ENCODE data around the gene CISH.

The CISH gene

DNA sequence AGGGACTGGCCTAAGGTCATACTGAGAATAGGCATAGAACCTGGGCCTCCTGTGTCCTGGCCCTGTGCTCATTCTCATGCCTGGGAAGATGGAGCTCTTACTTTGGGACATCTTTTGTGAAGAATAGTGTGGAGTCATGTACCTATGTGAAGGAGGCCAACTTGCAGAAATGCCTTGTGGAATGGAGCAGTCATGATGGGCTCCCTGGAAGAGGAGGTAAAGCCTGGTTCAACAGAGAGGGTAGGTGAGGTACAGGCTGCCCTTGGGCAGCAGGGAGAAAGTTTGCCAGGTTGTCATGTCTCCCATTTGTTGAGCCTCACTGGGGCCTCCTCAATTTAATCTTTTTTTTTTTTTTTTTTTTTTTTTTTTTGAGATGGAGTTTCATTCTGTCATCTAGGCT, 23.5 kb upstream of the CISH start (continued):
- TF ChIP-seq, protein P1, sequence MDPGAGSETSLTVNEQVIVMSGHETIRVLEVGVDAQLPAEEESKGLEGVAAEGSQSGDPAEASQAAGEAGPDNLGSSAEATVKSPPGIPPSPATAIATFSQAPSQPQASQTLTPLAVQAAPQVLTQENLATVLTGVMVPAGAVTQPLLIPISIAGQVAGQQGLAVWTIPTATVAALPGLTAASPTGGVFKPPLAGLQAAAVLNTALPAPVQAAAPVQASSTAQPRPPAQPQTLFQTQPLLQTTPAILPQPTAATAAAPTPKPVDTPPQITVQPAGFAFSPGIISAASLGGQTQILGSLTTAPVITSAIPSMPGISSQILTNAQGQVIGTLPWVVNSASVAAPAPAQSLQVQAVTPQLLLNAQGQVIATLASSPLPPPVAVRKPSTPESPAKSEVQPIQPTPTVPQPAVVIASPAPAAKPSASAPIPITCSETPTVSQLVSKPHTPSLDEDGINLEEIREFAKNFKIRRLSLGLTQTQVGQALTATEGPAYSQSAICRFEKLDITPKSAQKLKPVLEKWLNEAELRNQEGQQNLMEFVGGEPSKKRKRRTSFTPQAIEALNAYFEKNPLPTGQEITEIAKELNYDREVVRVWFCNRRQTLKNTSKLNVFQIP (CRISPR knock-in tag; IDR thresholded peaks at IDR 0.05; ENCODE audit: borderline replicate concordance, low read depth), result no peak
- no peak for TF ChIP-seq ZNF8 (CRISPR knock-in tag; IDR thresholded peaks at IDR 0.05)
- TF ChIP-seq ISL1 (CRISPR knock-in tag; IDR thresholded peaks at IDR 0.05), result no peak
- no peak for TF ChIP-seq SNAI2 (CRISPR knock-in tag; IDR thresholded peaks at IDR 0.05)
- TF ChIP-seq TCF4 (CRISPR knock-in tag; IDR thresholded peaks at IDR 0.05; ENCODE audit: borderline replicate concordance), result no peak
- TF ChIP-seq ZNF565 (CRISPR knock-in tag; conservative IDR thresholded peaks at IDR 0.05; ENCODE audit: low read depth), result no peak
- TF ChIP-seq BACH2 (CRISPR knock-in tag; IDR thresholded peaks at IDR 0.05; ENCODE audit: borderline replicate concordance), result no peak

DNA sequence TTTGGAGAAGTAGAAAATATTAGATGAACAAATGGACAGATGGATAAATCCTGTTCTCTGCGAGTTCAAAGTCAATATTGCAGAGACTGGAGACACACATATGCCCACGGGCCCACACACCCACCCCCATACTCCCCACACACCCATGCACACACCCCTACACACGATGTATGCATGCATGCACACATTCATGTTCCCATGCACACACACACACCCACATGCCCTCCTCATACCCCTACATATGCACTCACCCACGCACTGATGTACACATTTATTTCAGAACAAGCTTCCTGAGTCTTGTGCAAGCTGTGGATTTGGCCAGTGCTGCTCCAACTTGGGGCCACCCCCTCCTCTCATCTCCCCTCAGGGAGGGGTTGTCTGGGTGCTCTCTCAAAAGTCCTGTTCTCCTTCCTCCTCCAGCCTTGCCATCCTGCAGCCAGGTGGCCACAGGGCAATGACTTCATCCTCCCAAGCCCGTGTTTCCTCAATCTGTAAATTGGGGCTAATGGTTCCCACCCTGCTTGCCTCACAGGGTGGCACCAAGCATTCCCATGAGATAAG, 21.7 kb upstream of the CISH start:
- no peak for ATAC-seq
- TF ChIP-seq BACH2 (CRISPR knock-in tag; IDR thresholded peaks at IDR 0.05; ENCODE audit: borderline replicate concordance) (no peak), ZFP30 (CRISPR knock-in tag; IDR thresholded peaks at IDR 0.05) (no peak), CSDC2 (CRISPR knock-in tag; IDR thresholded peaks at IDR 0.05) (no peak), ESRRG (CRISPR knock-in tag; IDR thresholded peaks at IDR 0.05) (no peak), ZNF8 (CRISPR knock-in tag; IDR thresholded peaks at IDR 0.05) (no peak)

DNA sequence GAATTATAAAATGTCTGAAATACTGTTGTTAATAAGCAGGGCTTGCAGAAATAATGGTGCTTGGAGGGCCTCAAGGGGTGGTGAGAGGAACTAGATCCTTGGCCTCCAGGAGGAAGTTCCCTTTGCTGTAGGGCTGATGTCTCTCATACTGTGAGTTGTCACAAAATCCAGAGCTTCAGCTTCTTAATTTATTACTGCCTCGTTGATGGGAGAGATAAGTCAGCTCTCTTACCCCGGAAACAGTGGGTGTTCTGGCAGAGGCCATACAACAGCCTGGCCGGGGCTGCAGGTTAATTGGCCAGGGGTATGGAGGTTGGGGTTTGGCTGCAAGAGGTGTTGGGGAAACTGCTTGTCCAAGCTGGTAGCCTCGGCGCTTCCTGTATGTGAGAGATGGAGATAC, 20.9 kb upstream of the CISH start:
- peak; percentile 8; the same call in 1 of the 3 replicates for ATAC-seq
- TF ChIP-seq ZNF70 (CRISPR knock-in tag; IDR thresholded peaks at IDR 0.05), result no peak
- TF ChIP-seq SNAI2 (CRISPR knock-in tag; IDR thresholded peaks at IDR 0.05), result 0 out of 2 replicates have a peak, but pooled peaks have one; percentile 48
- TF ChIP-seq TCF4 (CRISPR knock-in tag; IDR thresholded peaks at IDR 0.05; ENCODE audit: borderline replicate concordance), result peak; percentile 32; the same call in 1 of the 2 replicates

GRCh38 chr3:50630877-50631276, 19.3 kb upstream of the CISH start:
- ATAC-seq, result no peak; the same call in 2 of the 3 replicates
- TF ChIP-seq SNAI2 (CRISPR knock-in tag; IDR thresholded peaks at IDR 0.05), result no peak

GRCh38 chr3:50630394-50630793, 18.8 kb upstream of the CISH start:
- ATAC-seq, result no peak
- no peak for TF ChIP-seq TCF4 (CRISPR knock-in tag; IDR thresholded peaks at IDR 0.05; ENCODE audit: borderline replicate concordance)
- no peak for TF ChIP-seq RARB (CRISPR knock-in tag; IDR thresholded peaks at IDR 0.05)
- no peak for TF ChIP-seq CREB5 (CRISPR knock-in tag; IDR thresholded peaks at IDR 0.05; ENCODE audit: low read depth)
- TF ChIP-seq ZNF70 (CRISPR knock-in tag; IDR thresholded peaks at IDR 0.05), result no peak
- TF ChIP-seq OSR1 (CRISPR knock-in tag; IDR thresholded peaks at IDR 0.05), result no peak
- no peak for TF ChIP-seq ZC3H10 (CRISPR knock-in tag; IDR thresholded peaks at IDR 0.05)
- no peak for TF ChIP-seq SNAI2 (CRISPR knock-in tag; IDR thresholded peaks at IDR 0.05)
- TF ChIP-seq, protein P2, sequence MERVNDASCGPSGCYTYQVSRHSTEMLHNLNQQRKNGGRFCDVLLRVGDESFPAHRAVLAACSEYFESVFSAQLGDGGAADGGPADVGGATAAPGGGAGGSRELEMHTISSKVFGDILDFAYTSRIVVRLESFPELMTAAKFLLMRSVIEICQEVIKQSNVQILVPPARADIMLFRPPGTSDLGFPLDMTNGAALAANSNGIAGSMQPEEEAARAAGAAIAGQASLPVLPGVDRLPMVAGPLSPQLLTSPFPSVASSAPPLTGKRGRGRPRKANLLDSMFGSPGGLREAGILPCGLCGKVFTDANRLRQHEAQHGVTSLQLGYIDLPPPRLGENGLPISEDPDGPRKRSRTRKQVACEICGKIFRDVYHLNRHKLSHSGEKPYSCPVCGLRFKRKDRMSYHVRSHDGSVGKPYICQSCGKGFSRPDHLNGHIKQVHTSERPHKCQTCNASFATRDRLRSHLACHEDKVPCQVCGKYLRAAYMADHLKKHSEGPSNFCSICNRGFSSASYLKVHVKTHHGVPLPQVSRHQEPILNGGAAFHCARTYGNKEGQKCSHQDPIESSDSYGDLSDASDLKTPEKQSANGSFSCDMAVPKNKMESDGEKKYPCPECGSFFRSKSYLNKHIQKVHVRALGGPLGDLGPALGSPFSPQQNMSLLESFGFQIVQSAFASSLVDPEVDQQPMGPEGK (CRISPR knock-in tag; IDR thresholded peaks at IDR 0.05; ENCODE audit: borderline replicate concordance), result no peak
- no peak for TF ChIP-seq ZNF8 (CRISPR knock-in tag; IDR thresholded peaks at IDR 0.05)
- no peak for TF ChIP-seq ZFP3 (CRISPR knock-in tag; IDR thresholded peaks at IDR 0.05)
- TF ChIP-seq CSDC2 (CRISPR knock-in tag; IDR thresholded peaks at IDR 0.05), result no peak
- TF ChIP-seq ZNF565 (CRISPR knock-in tag; conservative IDR thresholded peaks at IDR 0.05; ENCODE audit: low read depth), result no peak
- TF ChIP-seq ARNTL (CRISPR knock-in tag; IDR thresholded peaks at IDR 0.05; ENCODE audit: borderline replicate concordance, low read depth), result no peak
- no peak for TF ChIP-seq GLIS3 (CRISPR knock-in tag; IDR thresholded peaks at IDR 0.05)
- TF ChIP-seq ZFP30 (CRISPR knock-in tag; IDR thresholded peaks at IDR 0.05), result no peak

GRCh38 chr3:50628601-50629000, 17.0 kb upstream of the CISH start:
- ATAC-seq, result no peak
- TF ChIP-seq CSDC2 (CRISPR knock-in tag; IDR thresholded peaks at IDR 0.05) (no peak), ISL1 (CRISPR knock-in tag; IDR thresholded peaks at IDR 0.05) (no peak), TOX (CRISPR knock-in tag; IDR thresholded peaks at IDR 0.05; ENCODE audit: borderline replicate concordance) (no peak), ESRRG (CRISPR knock-in tag; IDR thresholded peaks at IDR 0.05) (no peak), OSR1 (CRISPR knock-in tag; IDR thresholded peaks at IDR 0.05) (no peak), CREB5 (CRISPR knock-in tag; IDR thresholded peaks at IDR 0.05; ENCODE audit: low read depth) (no peak), PPARA (CRISPR knock-in tag; IDR thresholded peaks at IDR 0.05; ENCODE audit: borderline replicate concordance) (no peak), ZFP3 (CRISPR knock-in tag; IDR thresholded peaks at IDR 0.05) (no peak), BACH2 (CRISPR knock-in tag; IDR thresholded peaks at IDR 0.05; ENCODE audit: borderline replicate concordance) (no peak), ARNTL (CRISPR knock-in tag; IDR thresholded peaks at IDR 0.05; ENCODE audit: borderline replicate concordance, low read depth) (no peak), ZNF8 (CRISPR knock-in tag; IDR thresholded peaks at IDR 0.05) (no peak), SNAI2 (CRISPR knock-in tag; IDR thresholded peaks at IDR 0.05) (no peak), ZNF565 (CRISPR knock-in tag; conservative IDR thresholded peaks at IDR 0.05; ENCODE audit: low read depth) (no peak)
- TF ChIP-seq, protein P3, sequence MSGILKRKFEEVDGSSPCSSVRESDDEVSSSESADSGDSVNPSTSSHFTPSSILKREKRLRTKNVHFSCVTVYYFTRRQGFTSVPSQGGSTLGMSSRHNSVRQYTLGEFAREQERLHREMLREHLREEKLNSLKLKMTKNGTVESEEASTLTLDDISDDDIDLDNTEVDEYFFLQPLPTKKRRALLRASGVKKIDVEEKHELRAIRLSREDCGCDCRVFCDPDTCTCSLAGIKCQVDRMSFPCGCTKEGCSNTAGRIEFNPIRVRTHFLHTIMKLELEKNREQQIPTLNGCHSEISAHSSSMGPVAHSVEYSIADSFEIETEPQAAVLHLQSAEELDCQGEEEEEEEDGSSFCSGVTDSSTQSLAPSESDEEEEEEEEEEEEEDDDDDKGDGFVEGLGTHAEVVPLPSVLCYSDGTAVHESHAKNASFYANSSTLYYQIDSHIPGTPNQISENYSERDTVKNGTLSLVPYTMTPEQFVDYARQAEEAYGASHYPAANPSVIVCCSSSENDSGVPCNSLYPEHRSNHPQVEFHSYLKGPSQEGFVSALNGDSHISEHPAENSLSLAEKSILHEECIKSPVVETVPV (CRISPR knock-in tag; IDR thresholded peaks at IDR 0.05), result no peak
- TF ChIP-seq, protein P1 (CRISPR knock-in tag; IDR thresholded peaks at IDR 0.05; ENCODE audit: borderline replicate concordance, low read depth), result no peak
